H7 (cell line): ENCODE data around the gene UNC79. TPM values are rescaled to one million over a fixed set of nuclear protein-coding genes. Genes with fewer than 3 reads are reported as not detected.

Experiments used
- DNase-seq: peaks from one replicate; pipeline ENCODE4 v3.0.0; 2012
- H3K27me3 ChIP-seq: 2 replicates; pipeline ENCODE4 v1.6.0; 2011; ENCODE audit warnings: mild to moderate bottlenecking, low read length; ENCODE audit not compliant: control insufficient read depth, insufficient read depth
- H3K36me3 ChIP-seq: replicated peaks from 2 replicates; pipeline ENCODE4 v1.5.1; 2011; ENCODE audit warnings: low read length; ENCODE audit not compliant: control insufficient read depth, insufficient read depth
- H3K4me3 ChIP-seq: 2 replicates; pipeline ENCODE4 v1.5.1; 2011; ENCODE audit warnings: low read depth, mild to moderate bottlenecking, control low read depth, low read length, moderate library complexity; ENCODE audit not compliant: insufficient read depth
- total RNA-seq: library from RNA; depleted of rRNA; stranded (reverse); fragments of >200 nt; shearing (Covaris generic); gene quantifications from 2 replicates; pipeline ENCODE4 v1.2.3, GENCODE V29; 2014

UNC79 gene
- total RNA-seq, 1 experiment from 2014 or later, result 1.0 TPM

DNA sequence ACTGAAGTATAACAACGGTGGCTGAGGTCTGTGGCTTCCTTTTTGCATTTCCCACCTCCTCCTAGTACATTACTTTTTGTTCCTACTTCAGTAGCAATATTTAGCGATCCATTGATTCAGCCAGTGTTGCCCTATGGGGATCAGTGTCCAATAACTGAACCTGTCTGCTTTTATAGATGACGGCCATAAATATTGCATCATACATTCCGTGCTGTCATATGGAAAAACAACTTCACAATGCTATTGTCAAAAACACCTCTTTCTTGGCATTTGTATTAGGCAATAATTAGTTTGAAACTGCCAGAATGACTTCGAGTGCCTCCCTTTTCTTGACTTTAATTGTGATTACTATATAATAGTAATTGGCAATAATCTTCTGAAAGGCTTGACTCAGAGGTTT, 208.1 kb downstream of the UNC79 start:
- no peak for DNase-seq
- Histone ChIP-seq H3K27me3 (no peaks in the 10 kb centered on the region), H3K36me3 (no peaks in the 10 kb centered on the region), H3K4me3 (no peak overlapping the region)

- Histone ChIP-seq H3K4me3 (no peak overlapping the region), H3K36me3 (no peaks in the 10 kb centered on the region), H3K27me3 (no peaks in the 10 kb centered on the region)
- DNase-seq, result no peak
Observed at GRCh38 chr14:93643127-93643526, 212.4 kb downstream of the UNC79 start.

DNA sequence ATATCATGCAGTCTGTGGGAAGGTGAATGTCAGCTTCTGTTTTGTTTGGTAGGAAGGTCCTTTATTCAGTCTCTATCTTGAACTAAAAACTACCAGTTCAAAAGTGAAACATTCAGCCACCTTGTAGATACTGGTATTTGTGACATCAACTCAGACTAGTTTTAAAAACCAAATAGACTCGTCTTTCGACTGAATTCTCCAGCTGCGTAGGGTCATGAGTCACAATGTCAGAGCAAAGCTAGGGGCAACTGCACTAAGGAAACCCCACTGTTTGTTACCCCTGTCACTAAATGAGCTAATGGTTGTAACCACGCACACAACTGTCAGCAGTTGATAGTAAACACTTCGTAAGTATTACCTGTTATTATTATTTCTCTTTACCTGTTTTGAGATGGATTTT, 212.9 kb downstream of the UNC79 start:
- no peaks in the 10 kb centered on the region for H3K36me3 ChIP-seq
- no peak for DNase-seq
- no peaks in the 10 kb centered on the region for H3K27me3 ChIP-seq
- no peak overlapping the region for H3K4me3 ChIP-seq

- Histone ChIP-seq H3K4me3 (no peak overlapping the region), H3K36me3 (no peaks in the 10 kb centered on the region), H3K27me3 (no peaks in the 10 kb centered on the region)
- no peak for DNase-seq
Observed at GRCh38 chr14:93645200-93645599, 214.5 kb downstream of the UNC79 start.

GRCh38 chr14:93648440-93649168, 217.9 kb downstream of the UNC79 start:
- DNase-seq, result peak; percentile 51

DNA sequence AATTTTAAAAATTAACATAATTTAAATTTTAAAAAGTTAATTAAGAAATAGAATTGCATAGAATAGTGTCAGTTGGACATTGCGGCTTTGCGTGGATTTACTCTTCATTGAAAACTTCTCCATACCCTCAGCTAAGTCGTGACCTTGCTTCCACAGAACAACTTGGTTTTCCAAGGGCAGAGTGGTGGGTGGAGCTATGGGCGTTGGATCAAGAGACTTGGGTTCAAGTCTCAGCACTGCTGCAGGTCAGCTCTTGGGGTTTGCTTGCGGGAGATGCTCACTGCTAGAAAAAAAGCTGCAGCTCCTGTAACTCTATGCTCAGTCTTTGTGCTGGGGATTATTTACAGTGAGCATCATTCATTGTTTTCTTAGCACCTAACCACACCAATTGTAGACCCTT, 223.9 kb downstream of the UNC79 start:
- H3K36me3 ChIP-seq, result no peaks in the 10 kb centered on the region
- no peak for DNase-seq
- H3K4me3 ChIP-seq, result no peak overlapping the region
- no peaks in the 10 kb centered on the region for H3K27me3 ChIP-seq

More at GRCh38 chr14:93648440-93649168, 217.9 kb downstream of the UNC79 start:
- Histone ChIP-seq H3K4me3 (no peak overlapping the region), H3K36me3 (no peaks in the 10 kb centered on the region), H3K27me3 (no peaks in the 10 kb centered on the region)

GRCh38 chr14:93655078-93655750, 224.5 kb downstream of the UNC79 start:
- Histone ChIP-seq H3K36me3 (no peaks in the 10 kb centered on the region), H3K4me3 (no peak overlapping the region), H3K27me3 (no peaks in the 10 kb centered on the region)
- DNase-seq, result peak; percentile 22

DNA sequence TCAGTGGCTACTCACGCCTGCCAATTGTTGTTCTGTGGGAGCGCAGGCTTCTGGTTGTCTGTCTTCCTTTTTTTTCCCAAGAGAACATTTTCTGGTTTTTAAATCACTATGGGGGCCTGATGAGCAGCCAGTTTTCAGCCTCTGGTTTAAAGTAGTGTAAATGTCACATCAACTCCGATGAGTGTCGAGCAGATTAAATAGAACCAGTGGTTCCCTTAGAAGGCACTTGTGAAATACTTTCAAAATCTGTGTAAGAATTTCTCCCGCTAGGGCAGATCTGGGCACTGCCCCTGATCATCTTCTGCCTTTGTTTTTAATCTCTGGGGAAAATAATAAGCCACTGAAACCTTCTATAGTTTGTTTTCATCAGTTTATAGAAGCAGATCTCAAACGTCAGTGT, 227.1 kb downstream of the UNC79 start:
- H3K36me3 ChIP-seq, result no peaks in the 10 kb centered on the region
- no peaks in the 10 kb centered on the region for H3K27me3 ChIP-seq
- DNase-seq, result no peak
- no peak overlapping the region for H3K4me3 ChIP-seq

- H3K36me3 ChIP-seq, result no peaks in the 10 kb centered on the region
- H3K27me3 ChIP-seq, result no peaks in the 10 kb centered on the region
- no peak for DNase-seq
- H3K4me3 ChIP-seq, result no peak overlapping the region
Observed at GRCh38 chr14:93663317-93663716, 232.6 kb downstream of the UNC79 start.

DNA sequence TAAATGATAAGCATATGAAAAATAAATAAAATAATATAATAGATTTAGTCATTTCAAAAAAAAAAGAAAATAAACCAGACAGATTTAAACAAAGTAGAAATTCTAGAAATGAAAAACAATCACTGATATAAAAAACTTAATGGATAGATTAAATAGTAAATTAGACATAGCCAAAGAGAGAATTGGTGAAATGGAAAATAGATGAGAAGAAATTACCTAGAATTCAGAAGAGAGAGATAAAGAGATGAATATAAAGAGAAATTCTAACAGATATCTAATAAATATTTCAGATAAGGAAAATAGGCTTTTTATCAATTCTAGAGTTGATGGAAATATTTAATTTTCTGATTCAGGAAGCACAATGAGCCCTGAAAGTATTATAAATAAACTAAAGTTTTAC, 234.4 kb downstream of the UNC79 start:
- no peak overlapping the region for H3K4me3 ChIP-seq
- no peak for DNase-seq
- no peaks in the 10 kb centered on the region for H3K36me3 ChIP-seq
- no peaks in the 10 kb centered on the region for H3K27me3 ChIP-seq

GRCh38 chr14:93669632-93670031, 238.9 kb downstream of the UNC79 start:
- Histone ChIP-seq H3K36me3 (peaks cover 2% of the 10 kb centered on the region; the same call in 1 of the 2 replicates), H3K4me3 (no peak overlapping the region), H3K27me3 (no peaks in the 10 kb centered on the region)
- no peak for DNase-seq

DNA sequence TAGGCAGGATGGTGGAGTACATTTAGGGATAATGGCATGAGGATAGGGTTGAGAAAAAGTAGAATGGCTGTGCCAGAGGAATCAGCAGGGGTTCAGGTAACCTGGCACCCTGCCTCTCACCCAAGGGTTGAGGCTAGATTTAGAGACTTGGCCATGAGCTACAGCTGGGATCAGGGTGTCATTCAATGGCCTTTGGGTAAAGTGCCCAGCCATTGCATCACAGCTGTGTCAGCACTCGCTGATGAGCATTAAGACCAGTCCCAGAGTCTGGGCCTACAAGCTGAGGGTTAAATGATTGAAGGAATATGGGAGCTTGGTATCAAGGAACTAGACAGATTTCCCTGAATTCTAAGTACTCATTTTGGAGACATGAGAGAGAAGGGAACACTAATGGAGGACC, 243.6 kb downstream of the UNC79 start:
- Histone ChIP-seq H3K36me3 (peaks cover 2% of the 10 kb centered on the region; the same call in 1 of the 2 replicates), H3K27me3 (no peaks in the 10 kb centered on the region), H3K4me3 (no peak overlapping the region)
- no peak for DNase-seq

- no peak for DNase-seq
- H3K36me3 ChIP-seq, result peaks cover 2% of the 10 kb centered on the region; the same call in 1 of the 2 replicates
- H3K27me3 ChIP-seq, result no peaks in the 10 kb centered on the region
- H3K4me3 ChIP-seq, result no peak overlapping the region
Observed at GRCh38 chr14:93675651-93676050, 244.9 kb downstream of the UNC79 start.

DNA sequence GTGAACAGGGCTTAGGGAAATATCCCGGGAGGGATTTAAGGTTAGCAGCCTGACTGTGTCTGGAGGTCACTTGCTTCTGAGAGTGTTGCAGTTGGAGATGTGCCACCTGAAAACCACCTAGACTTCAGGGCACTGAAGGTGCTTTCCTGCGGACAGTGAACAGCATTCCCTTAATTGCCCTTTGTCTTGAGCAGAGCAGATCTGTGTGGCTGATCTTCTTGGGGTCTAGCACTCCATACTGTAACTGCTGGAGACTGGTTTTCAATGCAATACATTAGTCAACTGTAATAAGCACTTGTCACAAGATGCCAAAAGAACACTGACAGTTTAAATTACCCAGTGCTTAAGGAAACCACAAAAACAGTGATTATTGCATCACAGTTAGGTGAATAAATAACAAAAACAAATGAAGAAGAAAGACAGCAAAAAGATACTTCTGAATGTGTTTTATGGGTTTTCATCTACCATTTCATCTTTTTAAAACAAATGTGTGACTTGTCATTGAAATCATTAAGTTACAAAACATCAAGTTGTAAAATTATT, 245.7 kb downstream of the UNC79 start:
- peaks cover 2% of the 10 kb centered on the region; the same call in 1 of the 2 replicates for H3K36me3 ChIP-seq
- no peak for DNase-seq
- no peak overlapping the region for H3K4me3 ChIP-seq
- no peaks in the 10 kb centered on the region for H3K27me3 ChIP-seq

DNA sequence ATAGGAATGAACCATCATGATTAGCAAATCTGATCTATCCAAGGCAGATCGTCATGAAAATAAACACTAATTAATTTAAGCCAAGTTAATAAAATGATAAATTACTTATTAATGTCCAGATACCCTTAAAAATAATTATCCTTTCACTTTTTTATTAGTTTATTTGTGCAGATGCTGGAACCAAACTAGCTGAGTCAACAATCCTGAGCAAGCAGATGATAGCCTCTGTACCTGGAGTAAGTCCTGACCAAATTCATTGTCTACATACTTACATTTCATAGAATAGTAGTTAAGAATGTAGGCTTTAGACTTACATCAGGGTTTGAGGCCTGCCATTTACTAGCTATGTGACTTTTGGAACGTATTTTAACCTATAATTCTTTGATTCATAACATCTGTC, 251.7 kb downstream of the UNC79 start:
- no peak for DNase-seq
- no peaks in the 10 kb centered on the region for H3K36me3 ChIP-seq
- H3K4me3 ChIP-seq, result no peak overlapping the region
- H3K27me3 ChIP-seq, result no peaks in the 10 kb centered on the region
